SU-DHL-6 (cell line): ENCODE results near the gene NUP98.

ENCODE experiments used
- H2AFZ ChIP-seq: fragments of 200-600 bp; sonication (generic); 2 replicates; pipeline ENCODE4 v1.6.1; 2014; ENCODE audit warnings: low read depth, mild to moderate bottlenecking, moderate library complexity, mixed read lengths, antibody characterized with exemption, low read length; ENCODE audit not compliant: severe bottlenecking
- H3F3A ChIP-seq: fragments of 200-600 bp; shearing (Covaris generic); 2 replicates; pipeline ENCODE4 v1.6.0; 2016; ENCODE audit warnings: antibody characterized with exemption, mild to moderate bottlenecking; ENCODE audit not compliant: insufficient read depth
- H3K27ac ChIP-seq: fragments of 200-600 bp; sonication (generic); 2 replicates; pipeline ENCODE4 v1.5.1; 2016; ENCODE audit warnings: low read depth, mild to moderate bottlenecking, low read length, moderate library complexity, mixed read lengths
- H3K27me3 ChIP-seq: fragments of 200-600 bp; sonication (generic), shearing (Covaris generic); 2 replicates; pipeline ENCODE4 v1.6.0; 2014; ENCODE audit warnings: mild to moderate bottlenecking, low read length
- H3K36me3 ChIP-seq: fragments of 200-600 bp; sonication (generic); 2 replicates; pipeline ENCODE4 v1.6.1; 2014; ENCODE audit warnings: mild to moderate bottlenecking, low read length, mixed read lengths
- H3K4me2 ChIP-seq: fragments of 300-600, 200-600 bp; shearing (Covaris generic), sonication (generic); 2 replicates; pipeline ENCODE4 v1.6.0; 2014; ENCODE audit warnings: low read length, low read depth, mild to moderate bottlenecking; ENCODE audit not compliant: poor library complexity, severe bottlenecking
- H3K4me3 ChIP-seq: fragments of 200-600 bp; sonication (generic); 2 replicates; pipeline ENCODE4 v1.5.1; 2014; ENCODE audit warnings: antibody characterized with exemption, low read length, mild to moderate bottlenecking, mixed read lengths; ENCODE audit not compliant: insufficient read depth, poor library complexity, severe bottlenecking
- H3K79me2 ChIP-seq: fragments of 200-600 bp; sonication (generic); 2 replicates; pipeline ENCODE4 v1.6.1; 2014; ENCODE audit warnings: mild to moderate bottlenecking, low read length, moderate library complexity; ENCODE audit not compliant: insufficient read depth
- H3K9ac ChIP-seq: fragments of 200-600 bp; sonication (generic); 2 replicates; pipeline ENCODE4 v1.7.0; 2014; ENCODE audit warnings: mild to moderate bottlenecking, low read length
- H3K9me2 ChIP-seq: fragments of 200-600 bp; sonication (generic); replicated peaks from 2 replicates; pipeline ENCODE4 v1.6.1; 2014; ENCODE audit warnings: low read length; ENCODE audit not compliant: insufficient read depth
- H3K9me3 ChIP-seq: fragments of 200-600 bp; sonication (generic); 2 replicates; pipeline ENCODE4 v1.6.1; 2014; ENCODE audit warnings: low read length, mixed read lengths; ENCODE audit not compliant: insufficient read depth
- H4K20me1 ChIP-seq: fragments of 200-600 bp; sonication (generic); 2 replicates; pipeline ENCODE4 v1.6.1; 2014; ENCODE audit warnings: low read depth, mild to moderate bottlenecking, antibody characterized with exemption, low read length, moderate library complexity, mixed read lengths
- CTCF ChIP-seq: fragments of 200-600 bp; sonication (generic); IDR thresholded peaks from one replicate; pipeline ENCODE4 v1.5.1; 2017; ENCODE audit warnings: antibody characterized with exemption, mild to moderate bottlenecking, low read length, moderate library complexity; ENCODE audit not compliant: insufficient read depth, poor library complexity, severe bottlenecking
- EZH2phosphoT487 ChIP-seq: fragments of 200-600 bp; sonication (generic), shearing (Covaris generic); conservative IDR thresholded peaks from 2 replicates; pipeline ENCODE4 v1.6.1; 2018; ENCODE audit warnings: mild to moderate bottlenecking, antibody characterized with exemption, low read length, moderate library complexity, mixed read lengths

Gene NUP98

GRCh38 chr11:3753110-3753509 lies 44.2 kb downstream of the NUP98 start:
- Histone ChIP-seq H3K9me2 (no peaks in the 10 kb centered on the region), H3K27ac (no peak overlapping the region), H3K79me2 (0 out of 2 replicates have a peak, but pooled peaks cover 9% of the 10 kb centered on the region), H3K9me3 (no peaks in the 10 kb centered on the region), H3F3A (0 out of 2 replicates have a peak, but pooled peaks cover 3% of the 10 kb centered on the region), H3K4me2 (no peak overlapping the region), H4K20me1 (no peaks in the 10 kb centered on the region), H2AFZ (no peak overlapping the region), H3K4me3 (no peak overlapping the region), H3K9ac (no peak overlapping the region), H3K27me3 (no peaks in the 10 kb centered on the region), H3K36me3 (peaks cover 48% of the 10 kb centered on the region)
- TF ChIP-seq CTCF = no peak
- no peak for TF ChIP-seq EZH2phosphoT487

- H3K27me3 ChIP-seq = no peaks in the 10 kb centered on the region
- no peak overlapping the region for H2AFZ ChIP-seq
- H4K20me1 ChIP-seq = no peaks in the 10 kb centered on the region
- peaks cover 62% of the 10 kb centered on the region for H3K36me3 ChIP-seq
- TF ChIP-seq CTCF (no peak), EZH2phosphoT487 (no peak)
- H3K4me2 ChIP-seq = no peak overlapping the region
- peaks cover 15% of the 10 kb centered on the region; the same call in 1 of the 2 replicates for H3K79me2 ChIP-seq
- H3K27ac ChIP-seq = no peak overlapping the region
- H3K9me2 ChIP-seq = no peaks in the 10 kb centered on the region
- H3K9me3 ChIP-seq = no peaks in the 10 kb centered on the region
- H3K9ac ChIP-seq = no peak overlapping the region
- no peak overlapping the region for H3K4me3 ChIP-seq
- 0 out of 2 replicates have a peak, but pooled peaks cover 6% of the 10 kb centered on the region for H3F3A ChIP-seq
Observed at GRCh38 chr11:3747704-3748103, 49.6 kb downstream of the NUP98 start.

GRCh38 chr11:3745161-3745560 lies 52.2 kb downstream of the NUP98 start:
- Histone ChIP-seq H3K36me3 (peaks cover 57% of the 10 kb centered on the region), H4K20me1 (no peaks in the 10 kb centered on the region)

More at GRCh38 chr11:3745161-3745560, 52.2 kb downstream of the NUP98 start:
- no peak overlapping the region for H3K27ac ChIP-seq
- no peak overlapping the region for H2AFZ ChIP-seq
- H3K27me3 ChIP-seq = no peaks in the 10 kb centered on the region
- H3K9me2 ChIP-seq = no peaks in the 10 kb centered on the region
- no peak overlapping the region for H3K4me3 ChIP-seq
- no peak overlapping the region for H3K4me2 ChIP-seq
- H3F3A ChIP-seq = 0 out of 2 replicates have a peak, but pooled peaks cover 6% of the 10 kb centered on the region
- no peak overlapping the region for H3K9ac ChIP-seq
- peaks cover 10% of the 10 kb centered on the region; the same call in 1 of the 2 replicates for H3K79me2 ChIP-seq
- H3K9me3 ChIP-seq = no peaks in the 10 kb centered on the region
- no peak for TF ChIP-seq EZH2phosphoT487
- no peak for TF ChIP-seq CTCF
